GM18861 (cell line): Measurements from ENCODE around the gene VAV2.

Experiments
- ATAC-seq: cut with Tn5 transposase; IDR thresholded peaks from one replicate; pipeline ENCODE4 v1.9.1; 2021; ENCODE audit not compliant: unreplicated experiment

VAV2 gene

DNA sequence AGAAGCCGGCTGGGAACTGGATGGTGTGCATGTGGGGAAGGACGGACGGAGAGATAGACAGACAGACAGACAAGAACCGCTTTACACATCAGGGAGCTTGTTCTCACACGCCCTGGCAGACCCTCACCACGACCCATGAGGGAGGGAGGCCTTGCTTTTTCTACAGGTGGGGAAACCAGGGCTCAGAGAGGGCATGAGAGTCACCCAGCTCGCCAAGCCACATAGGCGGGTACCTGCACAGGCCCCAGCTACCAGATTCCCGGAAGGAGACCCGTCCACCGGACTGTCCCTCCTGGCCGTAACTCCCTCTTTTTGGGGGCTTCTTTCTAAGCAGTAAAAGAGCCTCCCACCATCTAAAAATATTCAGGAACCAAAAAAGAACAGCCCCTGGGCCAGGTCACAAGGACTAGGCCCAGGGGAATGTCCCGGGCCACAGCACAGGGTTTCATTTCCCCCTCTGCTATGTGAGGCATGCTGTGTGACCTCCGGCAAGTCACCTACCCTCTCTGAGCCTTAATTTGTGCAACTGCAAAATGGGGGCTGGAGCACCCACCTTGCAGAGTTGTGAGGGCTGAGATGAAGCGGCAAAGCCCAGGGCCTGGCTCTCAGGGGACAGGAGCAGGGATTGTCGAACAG, 169.6 kb downstream of the VAV2 start:
- ATAC-seq, result no peak

DNA sequence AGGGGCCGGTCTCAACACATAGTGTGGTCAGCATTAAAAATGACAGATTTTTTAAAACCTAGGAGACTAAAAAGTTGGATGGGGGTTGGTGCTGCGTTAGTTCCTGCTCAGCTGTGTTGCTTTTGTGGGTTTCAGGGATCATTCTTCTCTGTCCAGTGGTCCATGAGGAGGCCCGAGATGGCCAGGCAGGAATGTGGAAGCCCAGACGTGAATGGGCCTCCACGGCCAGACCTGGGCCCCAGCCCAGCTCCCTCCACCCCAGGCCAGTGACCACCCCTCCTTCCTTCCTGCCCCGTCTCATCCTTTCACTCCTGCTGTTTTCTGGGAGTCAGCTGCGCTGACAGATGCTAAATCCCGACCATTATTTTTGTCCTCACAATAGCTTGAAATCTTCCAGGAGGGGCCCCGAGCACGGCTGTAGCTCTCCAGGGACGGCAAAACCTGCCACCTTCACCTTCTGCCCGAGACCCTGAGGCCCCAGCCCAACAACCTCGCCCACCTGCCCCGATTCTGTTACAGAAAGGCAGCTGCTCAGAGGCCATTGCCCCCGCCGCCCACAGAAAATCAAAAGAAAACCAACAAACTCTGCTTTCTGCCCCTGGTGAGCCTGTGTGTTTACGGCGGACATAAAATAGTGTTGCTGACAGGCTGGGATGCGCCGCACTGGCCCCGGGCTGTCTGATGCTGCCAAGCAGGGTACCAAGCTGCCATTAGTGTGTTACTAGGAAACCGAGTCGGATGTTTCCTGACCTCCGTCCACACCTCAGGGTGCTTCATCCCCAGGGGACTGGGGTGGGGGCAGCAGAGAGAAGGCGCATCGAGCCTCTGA, 170.3 kb downstream of the VAV2 start:
- ATAC-seq, result no peak

DNA sequence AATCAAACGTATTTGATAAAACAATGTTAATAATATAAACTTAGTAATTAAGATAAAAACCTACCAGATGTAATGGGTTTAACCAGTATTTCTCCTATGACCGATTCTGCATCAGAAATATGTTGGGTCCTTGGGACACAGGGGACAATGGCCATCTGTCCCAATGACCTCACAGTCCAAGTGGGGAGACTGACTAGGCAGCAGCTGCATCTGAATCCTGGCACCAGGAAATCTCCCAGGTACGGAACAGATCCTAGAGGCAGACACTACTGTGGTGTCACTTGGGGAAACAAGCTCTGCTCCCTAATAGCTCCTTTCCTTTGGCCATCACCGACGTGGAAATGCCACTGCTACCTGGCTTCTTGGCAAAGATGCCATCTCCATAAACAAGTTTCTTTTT, 172.2 kb downstream of the VAV2 start:
- ATAC-seq, result no peak

DNA sequence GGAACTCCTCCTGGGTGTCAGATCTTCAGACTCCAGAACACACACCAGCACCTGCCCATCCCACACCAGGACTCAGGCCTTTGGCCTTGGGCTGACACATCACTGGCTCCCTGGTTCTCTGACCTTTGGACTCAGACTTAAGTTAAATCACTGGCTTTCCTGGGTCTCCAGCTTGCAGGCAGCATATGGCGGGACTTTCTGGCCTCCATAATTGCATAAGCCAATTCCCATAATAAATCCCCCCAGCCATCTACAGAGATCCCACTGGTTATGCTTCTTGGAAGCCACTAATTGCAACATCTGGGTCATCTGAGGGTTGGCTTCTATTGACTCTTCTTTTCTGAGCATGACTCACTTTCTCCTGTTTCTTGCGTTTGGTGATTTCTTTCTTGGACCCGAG, 173.7 kb downstream of the VAV2 start:
- ATAC-seq, result no peak

DNA sequence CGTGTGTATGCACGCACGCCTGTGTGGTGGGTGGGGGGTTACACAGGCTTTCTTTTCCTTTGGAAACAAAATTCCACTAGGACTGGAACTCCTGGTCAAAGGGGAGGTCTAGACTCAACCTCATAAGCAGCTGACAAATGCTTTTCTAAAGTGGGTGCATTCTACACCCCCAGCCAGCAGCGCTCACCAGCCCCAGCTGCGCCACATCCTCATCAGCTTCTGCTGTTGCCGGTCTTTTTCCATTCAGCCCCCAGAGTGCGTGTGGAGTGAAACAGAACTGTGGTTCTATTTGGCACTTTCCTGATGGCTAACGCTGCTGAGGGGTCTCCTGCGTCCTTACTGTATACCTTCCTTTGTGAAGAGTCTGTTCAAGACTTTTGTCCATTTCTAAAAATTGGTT, 176.3 kb downstream of the VAV2 start:
- ATAC-seq, result no peak

DNA sequence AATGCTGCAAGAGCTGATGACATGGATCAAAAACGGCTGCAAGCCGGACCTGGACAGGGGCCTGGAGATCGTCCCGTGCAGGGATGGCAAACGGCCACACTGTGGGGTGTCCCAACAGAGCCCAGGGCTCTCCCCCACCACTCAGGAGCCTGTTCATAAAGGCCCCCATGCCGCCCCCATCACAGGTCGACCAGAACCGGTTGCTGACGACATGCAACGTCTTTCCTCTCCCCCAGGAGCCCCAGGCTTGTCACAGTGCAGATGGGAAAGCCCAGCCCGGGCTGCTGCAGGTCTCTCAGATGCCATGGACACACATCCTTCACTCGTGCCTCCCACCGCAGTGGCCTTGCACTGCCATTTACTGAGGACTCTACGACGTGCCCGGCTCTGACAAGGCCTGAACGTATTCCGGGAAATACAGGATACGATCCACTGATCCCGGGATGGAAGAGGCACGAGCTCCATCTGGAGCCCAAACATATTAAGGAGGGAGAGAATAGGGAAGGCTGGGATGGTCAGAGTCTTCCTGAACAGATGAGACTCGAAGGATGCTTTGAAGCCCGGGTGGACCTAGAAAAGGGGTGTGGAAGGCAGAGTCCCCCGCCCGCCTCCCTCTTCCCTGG, 177.4 kb downstream of the VAV2 start:
- no peak for ATAC-seq

DNA sequence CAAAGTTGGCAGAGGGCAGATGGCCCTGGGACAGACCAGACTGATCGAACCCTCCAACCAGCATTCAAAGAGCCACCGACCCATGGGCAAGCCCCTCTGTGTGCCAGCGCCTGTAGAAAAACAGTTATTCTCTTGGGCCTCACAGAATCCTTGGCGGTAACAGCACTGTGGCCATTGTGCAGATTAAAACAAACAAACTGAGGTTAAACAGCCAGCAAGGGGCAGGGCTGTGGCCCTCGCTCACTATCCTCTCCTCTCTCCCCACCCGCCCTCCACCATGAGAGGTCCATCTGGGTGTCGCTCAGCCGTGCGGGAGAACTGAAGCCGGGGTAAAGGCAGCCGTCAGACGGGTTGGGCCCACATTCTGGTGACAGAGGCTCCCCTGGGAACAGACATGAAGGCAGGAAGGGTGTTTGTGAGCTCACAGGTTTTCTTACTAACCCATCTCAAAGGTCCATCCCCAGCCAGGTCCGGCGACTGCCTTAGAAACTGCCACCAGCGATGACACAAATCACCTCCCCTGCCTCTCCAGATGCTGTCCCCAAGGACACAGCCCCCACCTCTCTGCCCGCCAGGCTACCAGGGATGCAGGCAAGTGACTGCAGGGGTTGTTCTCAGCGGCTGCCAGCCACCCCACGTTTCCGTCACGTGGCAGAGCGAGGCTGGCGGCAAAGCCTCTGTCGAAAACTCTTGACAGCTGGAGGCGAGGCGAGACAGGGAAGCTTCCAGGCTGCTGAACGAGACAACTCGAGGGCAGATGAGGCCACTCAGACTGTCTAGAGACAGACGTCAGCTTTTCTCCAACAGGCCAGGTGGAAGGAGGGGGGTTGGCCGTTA, 178.2 kb downstream of the VAV2 start:
- ATAC-seq, result no peak

DNA sequence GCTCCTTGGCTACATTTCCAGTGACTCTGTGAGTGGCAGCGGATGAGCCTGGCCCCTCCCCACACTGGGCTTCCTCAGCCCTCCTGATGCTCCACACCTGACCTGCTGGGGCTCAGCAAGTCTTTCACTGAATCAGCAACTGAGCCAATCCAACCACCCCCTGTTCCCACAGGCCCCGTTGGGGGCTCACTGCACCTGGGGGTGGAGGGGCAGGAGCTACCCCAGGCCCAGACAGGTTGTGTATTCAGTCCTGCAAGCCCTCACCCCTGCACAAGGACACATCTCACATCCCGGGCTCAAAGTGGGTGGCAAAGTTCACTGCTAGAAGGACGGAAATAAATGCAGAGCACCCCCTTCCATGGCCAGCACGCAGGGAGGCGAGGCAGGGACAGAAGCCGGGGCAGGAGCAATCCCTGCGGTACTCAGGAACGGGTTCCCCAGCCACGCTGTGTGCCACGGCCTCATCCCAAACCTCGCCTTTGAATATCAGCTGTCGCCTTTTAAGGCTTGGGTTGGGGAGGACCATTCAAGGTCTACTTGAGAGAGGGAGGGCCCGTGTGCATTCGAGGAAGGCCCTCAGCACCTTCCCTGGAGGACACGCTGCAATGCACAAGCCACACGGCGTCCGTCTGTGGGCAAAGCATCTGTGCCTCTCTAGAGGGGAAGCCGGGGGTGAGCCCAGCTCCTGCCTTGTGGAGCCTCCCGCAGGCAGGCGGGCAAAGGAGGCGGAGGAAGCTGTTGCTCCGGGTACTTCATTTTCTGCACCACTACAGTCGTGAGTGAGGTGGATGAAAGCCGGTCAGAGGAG, 179.0 kb downstream of the VAV2 start:
- ATAC-seq, result no peak

DNA sequence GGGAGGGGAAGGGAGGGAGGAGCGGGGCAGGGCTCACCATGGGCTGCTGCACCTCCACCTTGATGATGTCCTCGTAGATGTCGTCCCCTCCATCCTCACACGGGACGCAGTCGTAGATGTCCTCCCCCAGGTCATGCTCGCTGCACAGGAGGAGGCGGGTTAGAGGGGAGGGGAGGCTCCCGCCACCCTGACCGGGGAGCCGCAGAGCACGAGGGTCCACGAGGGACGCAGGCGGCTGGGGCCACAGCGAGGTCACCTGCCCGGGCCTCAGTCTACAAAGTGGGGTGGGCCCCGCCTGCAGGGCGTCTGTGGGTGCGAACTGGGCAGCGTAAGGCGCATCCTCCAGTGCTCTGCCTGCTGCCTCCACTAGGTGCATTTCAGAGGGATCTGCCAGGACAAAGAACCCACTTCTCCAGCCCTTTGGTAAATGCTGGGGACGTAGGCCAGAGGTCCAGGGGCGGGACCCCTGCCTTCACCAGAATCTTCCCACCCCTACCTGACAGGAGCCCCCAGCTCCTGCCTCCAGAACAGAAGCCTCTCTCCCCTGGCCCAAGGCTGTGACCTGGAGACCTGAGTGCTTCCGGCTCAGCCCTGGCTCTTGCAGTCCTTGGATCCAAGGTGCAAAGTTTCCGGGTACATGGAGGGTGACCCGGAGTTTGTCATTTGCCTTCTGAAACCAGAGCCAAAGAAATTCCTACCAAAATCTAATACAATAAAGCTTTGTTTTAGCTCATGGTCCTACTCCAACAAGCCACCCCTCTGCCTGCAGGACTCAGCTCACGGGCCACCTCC, 179.9 kb downstream of the VAV2 start:
- ATAC-seq, result no peak

DNA sequence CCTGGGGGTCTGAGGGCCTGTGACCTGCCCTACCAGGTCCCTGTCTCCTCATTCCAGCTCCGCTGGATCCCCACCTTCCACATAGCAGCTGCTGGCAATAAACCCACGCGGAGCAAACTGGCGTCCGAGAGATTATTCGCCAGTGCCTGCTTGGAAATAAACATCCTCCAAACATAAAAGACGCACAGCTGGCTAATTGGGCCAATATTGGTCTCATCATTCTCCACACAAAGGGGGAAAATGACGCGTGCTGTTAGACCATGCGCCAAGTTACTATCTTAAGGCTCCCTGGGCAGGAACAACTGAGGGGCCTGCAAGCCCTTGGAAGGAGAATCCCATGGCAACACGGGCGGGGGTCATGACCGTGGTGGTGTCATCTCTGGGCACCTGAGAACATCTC, 180.7 kb downstream of the VAV2 start:
- ATAC-seq, result no peak

DNA sequence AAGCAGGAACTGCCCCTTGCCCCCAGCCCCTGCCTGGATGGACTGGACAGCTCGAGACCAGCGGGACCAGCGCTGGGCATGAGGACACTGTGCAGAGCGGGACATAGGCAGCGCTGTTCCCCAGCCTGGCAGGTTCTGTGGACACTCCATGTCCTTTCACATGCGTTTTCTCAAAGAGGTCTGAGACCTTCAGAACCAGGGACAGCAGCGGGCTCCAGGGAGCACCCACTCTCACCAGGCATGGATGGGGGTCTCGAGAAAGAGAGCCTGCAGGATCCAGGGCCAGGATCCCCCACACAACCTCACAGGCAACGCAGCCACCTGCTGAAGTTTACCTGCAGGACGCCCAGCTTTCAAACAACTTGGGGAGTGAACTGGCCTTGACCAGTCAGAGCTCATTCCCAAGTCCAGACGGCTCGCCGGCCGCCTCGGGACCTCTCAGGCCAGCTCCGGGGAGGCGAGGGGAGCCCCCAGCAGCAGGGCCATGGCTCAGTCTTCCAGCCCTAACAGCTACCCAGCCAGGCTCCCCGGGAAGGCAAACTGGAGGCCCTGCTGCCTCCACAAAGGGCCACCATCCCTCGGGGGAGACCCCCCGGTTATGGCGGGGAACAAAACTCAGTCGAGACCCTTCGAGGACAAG, 181.4 kb downstream of the VAV2 start:
- ATAC-seq, result no peak

DNA sequence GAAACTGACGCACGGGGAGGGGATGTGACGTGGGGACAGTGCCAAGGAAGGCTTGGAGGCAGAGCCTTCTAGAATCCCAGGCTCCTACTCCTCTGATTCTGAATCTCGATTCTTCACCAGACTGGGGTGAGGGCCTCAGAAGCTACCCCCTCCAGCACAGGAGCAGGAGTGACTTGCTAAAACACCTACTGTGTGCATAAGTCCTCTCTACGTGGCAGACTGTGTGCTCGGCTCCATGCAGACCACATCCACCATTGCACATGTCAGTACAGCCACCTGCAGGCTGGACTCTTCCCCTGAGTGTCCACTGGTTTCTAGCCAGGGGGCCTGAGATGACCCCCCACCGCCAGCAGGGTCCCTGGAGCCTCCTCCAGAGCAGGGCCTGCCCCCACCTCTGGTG, 182.8 kb downstream of the VAV2 start:
- ATAC-seq, result no peak

DNA sequence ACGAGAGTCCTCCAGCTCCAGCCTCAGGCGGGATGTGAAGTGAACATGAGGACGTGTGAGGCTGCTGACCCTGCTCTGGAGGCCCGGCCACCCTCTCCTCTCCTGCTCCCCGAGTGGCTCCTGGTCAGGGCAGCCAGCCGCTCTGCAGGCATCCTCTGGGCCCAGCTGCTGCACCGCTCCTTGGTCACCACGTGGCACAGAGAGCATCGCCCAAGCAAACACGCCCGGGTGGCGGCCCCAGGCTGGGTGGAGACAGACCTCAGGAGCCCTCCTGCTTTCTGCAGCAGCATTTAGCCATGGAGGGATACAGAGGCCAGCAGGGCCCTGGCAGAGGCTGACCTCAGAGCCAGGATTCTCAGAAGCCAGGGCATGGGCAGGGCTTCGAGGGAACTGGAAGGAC, 184.3 kb downstream of the VAV2 start:
- ATAC-seq, result no peak

DNA sequence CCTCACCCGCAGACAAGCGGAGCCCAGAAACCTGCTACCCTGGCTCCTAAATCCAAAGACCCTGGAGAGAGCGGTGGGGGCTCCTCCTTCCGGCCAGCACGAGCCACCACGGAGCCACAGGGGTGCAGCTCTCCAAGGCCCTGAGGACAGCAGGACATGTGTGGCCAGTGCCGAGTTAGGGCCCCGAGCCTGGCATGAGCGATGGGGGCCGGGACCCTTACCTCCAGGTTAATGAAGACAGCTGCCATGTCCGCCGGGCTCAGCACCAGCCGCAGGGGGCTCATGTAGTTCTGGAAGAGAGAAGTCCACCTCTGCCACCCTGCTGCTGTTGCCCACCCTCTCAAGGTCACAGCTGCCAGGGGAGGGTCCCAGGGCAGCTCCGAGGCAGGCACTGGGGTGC, 185.1 kb downstream of the VAV2 start:
- ATAC-seq, result no peak

DNA sequence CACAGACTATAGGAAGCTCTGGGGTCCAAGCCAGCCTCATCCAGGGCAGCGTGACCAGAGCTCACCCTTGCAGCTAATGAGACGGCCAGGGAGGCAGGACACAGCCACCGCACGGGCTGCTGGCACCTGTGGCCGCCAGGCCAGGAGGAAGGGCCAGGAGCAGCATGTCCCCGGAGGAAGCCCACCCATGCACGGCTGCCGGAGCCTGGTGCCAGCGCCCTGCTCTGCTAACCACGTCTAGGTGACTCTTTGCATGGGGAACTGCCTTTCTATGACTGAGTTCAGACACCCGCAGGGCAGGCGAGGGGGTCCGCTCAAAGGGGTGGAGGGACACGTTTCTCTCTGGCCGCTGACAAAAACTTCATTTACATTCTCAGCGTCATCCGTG, 185.5 kb downstream of the VAV2 start:
- ATAC-seq, result no peak

DNA sequence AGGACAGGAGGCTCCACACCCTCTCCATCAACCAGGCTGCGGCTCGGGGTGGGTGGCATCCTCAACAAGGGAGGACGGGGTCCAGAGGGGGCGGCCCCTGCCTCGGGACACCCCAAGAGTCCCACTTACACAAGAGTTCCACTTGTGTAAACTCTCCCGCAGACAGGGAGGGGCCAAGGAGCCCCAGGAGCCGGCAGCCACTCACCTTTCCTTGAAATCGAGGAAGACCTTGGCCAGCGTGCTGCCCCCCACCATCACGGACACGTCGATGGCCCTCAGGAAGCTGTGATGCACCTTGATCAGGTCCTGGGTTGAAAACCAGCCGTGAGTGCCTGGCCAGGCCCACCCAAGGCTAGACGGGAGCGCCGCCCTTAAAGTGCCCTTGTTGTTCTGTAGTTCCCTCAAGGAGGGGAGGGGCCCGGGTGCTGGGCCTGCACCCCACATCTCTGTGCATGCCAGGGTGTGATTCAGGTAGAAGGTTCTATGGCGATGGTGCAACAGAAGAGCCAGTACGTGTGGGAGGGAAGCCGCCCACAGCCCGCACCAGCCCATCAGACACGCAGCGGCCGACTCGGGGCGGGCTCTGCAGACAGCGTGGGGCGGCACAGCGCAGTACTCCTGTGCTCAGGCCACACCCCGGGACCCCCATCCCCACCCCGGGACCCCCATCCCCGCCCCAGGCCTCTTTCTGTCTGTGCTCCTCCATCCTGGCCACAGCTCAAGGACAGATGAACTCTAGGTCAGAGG, 186.1 kb downstream of the VAV2 start:
- ATAC-seq, result no peak

DNA sequence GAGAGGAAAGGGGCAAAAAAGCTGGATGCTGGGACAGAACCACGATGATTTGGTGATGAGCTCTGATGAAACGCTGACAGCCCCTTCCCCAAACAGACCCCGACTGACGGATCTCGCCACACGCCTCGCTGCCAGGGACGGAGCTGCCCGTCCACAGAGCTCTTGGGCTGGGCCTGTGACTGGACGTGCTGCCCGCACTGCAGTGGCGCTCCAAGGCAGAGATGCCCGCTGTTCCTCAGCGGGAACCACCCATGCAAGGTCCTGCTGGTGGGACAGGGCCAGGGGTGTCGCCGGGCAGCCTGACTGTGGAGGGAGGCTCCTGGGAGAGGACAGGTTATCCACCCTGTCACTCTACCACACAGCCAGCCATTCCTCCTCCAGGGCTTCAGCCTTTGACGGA, 187.9 kb downstream of the VAV2 start:
- ATAC-seq, result no peak

DNA sequence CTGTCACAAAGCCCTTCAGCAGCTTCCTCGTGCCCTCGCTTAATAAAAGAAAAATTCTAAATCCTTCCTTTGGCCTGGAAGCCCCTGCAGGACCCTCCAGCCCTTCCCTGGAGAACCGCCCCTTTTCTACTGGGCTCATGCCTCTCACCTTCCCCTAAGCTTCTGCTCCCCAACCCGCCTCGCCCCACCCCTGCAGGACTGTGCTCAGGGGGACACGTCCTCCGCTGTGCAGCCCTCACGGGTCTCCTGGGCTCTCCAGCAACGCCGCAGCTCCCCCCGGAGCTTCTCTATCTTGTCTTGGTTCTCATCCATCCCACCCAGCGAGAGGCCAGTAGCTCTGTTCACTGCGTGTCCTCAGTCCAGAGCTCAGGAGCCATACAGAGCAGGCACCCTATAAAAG, 188.4 kb downstream of the VAV2 start:
- no peak for ATAC-seq
